NOMO-1 treated with dmso at 0.1 percent for 144 hours (cell line): ENCODE measurements around the gene NPTN.

ENCODE experiments used
- DNase-seq: peaks from one replicate; lab custom pipeline; 2025; ENCODE audit not compliant: unreplicated experiment; lab: John Stamatoyannopoulos, UW

The NPTN gene

GRCh38 chr15:73632670-73633058, 525 bp downstream of the NPTN start:
- DNase-seq, result no peak

GRCh38 chr15:73631915-73632669, 1.1 kb downstream of the NPTN start:
- peak; percentile 25 for DNase-seq

GRCh38 chr15:73630921-73631362, 2.2 kb downstream of the NPTN start:
- no peak for DNase-seq

- no peak for DNase-seq
These were observed 3.3 kb downstream of the NPTN start for GRCh38 chr15:73629798-73630429.

GRCh38 chr15:73628976-73629797, 4.0 kb downstream of the NPTN start:
- DNase-seq, result no peak

- no peak for DNase-seq
These were observed 5.1 kb downstream of the NPTN start for GRCh38 chr15:73628102-73628501.

GRCh38 chr15:73626072-73626471, 7.1 kb downstream of the NPTN start:
- DNase-seq, result no peak

GRCh38 chr15:73624530-73624929, 8.7 kb downstream of the NPTN start:
- no peak for DNase-seq

GRCh38 chr15:73621286-73621826, 11.8 kb downstream of the NPTN start:
- no peak for DNase-seq

GRCh38 chr15:73620078-73620477, 13.1 kb downstream of the NPTN start:
- DNase-seq, result no peak

GRCh38 chr15:73617913-73618312, 15.3 kb downstream of the NPTN start:
- DNase-seq, result no peak

GRCh38 chr15:73617301-73617831, 15.8 kb downstream of the NPTN start:
- no peak for DNase-seq

GRCh38 chr15:73608941-73609340, 24.2 kb downstream of the NPTN start:
- DNase-seq, result no peak

GRCh38 chr15:73608475-73608874, 24.7 kb downstream of the NPTN start:
- no peak for DNase-seq

GRCh38 chr15:73607843-73608242, 25.3 kb downstream of the NPTN start:
- DNase-seq, result no peak

- no peak for DNase-seq
These were observed 25.8 kb downstream of the NPTN start for GRCh38 chr15:73607405-73607804.

- no peak for DNase-seq
These were observed 27.3 kb downstream of the NPTN start for GRCh38 chr15:73605759-73606436.

GRCh38 chr15:73604477-73604876, 28.7 kb downstream of the NPTN start:
- no peak for DNase-seq

GRCh38 chr15:73602992-73603391, 30.2 kb downstream of the NPTN start:
- no peak for DNase-seq

- no peak for DNase-seq
These were observed 30.7 kb downstream of the NPTN start for GRCh38 chr15:73602446-73602843.
